T47D (cell line): Measurements from ENCODE around the gene PRG3.
A peak's percentile ranks its signal among the peaks of the same experiment; 100 is the strongest.

Experiments used
- DNase-seq, 2 experiments: peaks; one replicate each; pipeline versions ENCODE4 v3.0.0 to v3.0.0-alpha.2; 2011 to 2012; ENCODE audit warnings: low read depth in 1 of 2, low spot score in 1 of 2
- JUND ChIP-seq: IDR thresholded peaks from 2 replicates; pipeline ENCODE4 v1.6.1; 2012; ENCODE audit warnings: low read depth
- in situ Hi-C: cut with HindIII; loops from 2 replicates; pipeline ENCODE4 v1.10.0; 2016; ENCODE audit warnings: low sequenced_read_pairs, low pct_unique_long_range_greater_than_20kb

Gene PRG3

GRCh38 chr11:57392066-57392762 lies 11.3 kb upstream of the PRG3 start:
- DNase-seq: no peak
- in situ Hi-C loops: no loop called here
- no peak for TF ChIP-seq JUND

DNA sequence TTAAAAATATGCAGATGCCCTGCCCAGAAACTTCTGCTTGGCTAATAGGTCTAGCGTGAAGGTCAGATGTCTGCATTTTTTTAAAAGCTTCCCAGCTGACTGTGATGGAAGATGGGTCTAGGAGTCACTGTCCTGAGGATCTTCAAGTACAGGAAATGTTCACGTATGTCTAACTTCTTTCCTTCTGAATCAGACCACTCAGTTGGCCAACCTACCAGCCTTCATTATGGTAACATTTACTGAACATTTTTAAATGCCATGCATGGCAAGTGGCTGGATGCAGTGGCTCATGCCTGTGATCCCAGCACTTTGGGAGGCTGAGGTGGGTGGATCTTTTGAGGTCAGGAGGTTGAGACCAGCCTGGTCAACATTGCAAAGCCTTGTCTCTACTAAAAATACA lies 10.6 kb upstream of the PRG3 start:
- no peak for DNase-seq
- in situ Hi-C loops: no loop called here
- TF ChIP-seq JUND: no peak

GRCh38 chr11:57391111-57391510 lies 10.2 kb upstream of the PRG3 start:
- no peak for TF ChIP-seq JUND
- in situ Hi-C loops: no loop called here

DNA sequence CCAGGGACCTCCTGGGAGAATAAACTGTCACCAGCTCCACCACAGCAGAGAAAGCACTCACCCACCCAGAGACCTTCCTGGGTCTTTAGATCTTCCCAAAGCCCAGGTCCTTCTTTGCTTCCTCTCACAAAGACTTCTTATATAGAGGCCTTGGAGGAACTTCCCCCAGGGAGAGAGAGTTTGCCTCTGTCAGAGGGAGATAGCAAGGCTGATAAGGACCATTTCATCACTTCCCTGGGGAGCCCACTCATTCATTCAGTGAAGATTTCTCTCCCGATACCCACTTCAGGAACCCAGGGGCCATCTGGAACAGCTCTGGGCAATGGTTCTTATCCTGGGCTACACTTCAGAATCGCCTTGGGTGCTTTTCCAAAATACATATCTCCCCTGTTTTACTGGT lies 9.6 kb upstream of the PRG3 start, which contains the start of gene PRG2:
TSS of gene PRG2 (minus strand) at position 116 of the 400 bp plus-strand sequence. CDS start 706 bp downstream, outside the sequence.
- no peak for DNase-seq
- TF ChIP-seq JUND: no peak
- in situ Hi-C loops: no loop called here

More at GRCh38 chr11:57391111-57391510, 10.2 kb upstream of the PRG3 start:
- DNase-seq: no peak

GRCh38 chr11:57387289-57388030 lies 6.5 kb upstream of the PRG3 start:
- no peak for TF ChIP-seq JUND
- in situ Hi-C loops: no loop called here
- no peak for DNase-seq

GRCh38 chr11:57386178-57386940 lies 5.4 kb upstream of the PRG3 start:
- no peak for DNase-seq
- in situ Hi-C loops: no loop called here
- TF ChIP-seq JUND: no peak

GRCh38 chr11:57379732-57380131 lies 1.2 kb downstream of the PRG3 start:
- no peak for TF ChIP-seq JUND
- peak; percentile 83 to 84 for DNase-seq
- in situ Hi-C loops: no loop called here

DNA sequence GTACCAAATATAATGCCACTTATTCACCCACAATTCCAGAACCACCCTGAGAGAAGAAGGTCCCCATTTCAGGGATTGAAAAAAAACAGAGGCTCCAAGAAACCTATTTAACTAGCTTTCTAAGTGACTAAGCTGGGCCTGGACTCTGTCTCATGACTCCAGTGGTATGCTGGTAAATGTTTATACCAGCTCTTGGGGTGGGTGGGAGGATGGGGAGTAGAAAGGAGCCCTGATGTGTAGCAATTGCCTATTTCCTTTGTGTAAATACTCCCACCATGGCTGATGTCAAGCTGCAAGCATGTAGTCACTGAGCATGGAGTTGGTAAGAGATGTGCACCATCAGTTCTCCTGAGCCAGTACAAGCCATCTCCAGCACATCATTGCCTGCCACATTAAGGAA lies 2.8 kb downstream of the PRG3 start:
- DNase-seq: no peak
- no peak for TF ChIP-seq JUND
- in situ Hi-C loops: no loop called here

DNA sequence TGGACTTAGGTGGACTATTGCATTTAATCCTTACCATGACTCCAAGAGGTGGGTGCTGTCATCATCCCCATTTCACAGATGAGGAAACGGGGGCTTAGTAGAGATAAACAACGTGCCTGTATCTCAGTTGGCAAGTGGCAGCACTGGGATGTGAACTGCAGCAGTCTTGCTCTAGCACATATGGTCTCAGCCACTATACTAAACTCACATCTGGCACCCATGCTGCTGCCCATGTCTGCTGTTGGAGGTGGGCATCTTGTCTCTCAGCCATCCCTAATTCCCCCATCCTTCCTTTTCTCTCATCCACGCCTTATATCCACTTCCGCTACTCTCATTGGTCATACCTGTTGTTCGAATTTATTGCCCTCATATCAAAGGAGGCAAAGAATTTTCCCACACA lies 3.8 kb downstream of the PRG3 start:
- TF ChIP-seq JUND: no peak
- DNase-seq: no peak
- in situ Hi-C loops: no loop called here

GRCh38 chr11:57376095-57377090 lies 4.6 kb downstream of the PRG3 start:
- DNase-seq: no peak
- TF ChIP-seq JUND: no peak
- in situ Hi-C loops: no loop called here

- no peak for TF ChIP-seq JUND
- in situ Hi-C loops: no loop called here
- DNase-seq: no peak
Observed at GRCh38 chr11:57375490-57375889, 5.5 kb downstream of the PRG3 start.

DNA sequence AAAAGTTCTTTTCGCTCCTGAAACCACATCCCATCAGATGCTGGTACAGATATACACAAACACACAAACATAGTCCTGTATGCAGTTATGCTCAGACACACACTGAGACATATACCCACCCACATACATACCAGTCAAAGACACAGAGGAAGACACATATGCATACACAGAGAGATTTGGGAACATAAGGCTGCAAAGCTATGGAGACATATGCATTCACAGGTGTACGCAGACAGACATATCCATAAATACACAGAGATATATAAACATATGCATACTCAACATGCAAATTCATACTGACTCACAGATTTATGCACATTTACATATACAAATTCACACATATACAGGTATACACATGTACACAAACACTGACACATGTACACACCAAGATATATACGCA lies 6.0 kb downstream of the PRG3 start:
- DNase-seq: no peak
- in situ Hi-C loops: no loop called here
- TF ChIP-seq JUND: no peak
